GM19397 (cell line): ENCODE data around the gene NRAP.

ENCODE experiments used
- ATAC-seq: cut with Tn5 transposase; IDR thresholded peaks from one replicate; pipeline ENCODE4 v1.9.1; 2021; ENCODE audit warnings: mild to moderate bottlenecking, moderate library complexity; ENCODE audit not compliant: unreplicated experiment

The NRAP gene

DNA sequence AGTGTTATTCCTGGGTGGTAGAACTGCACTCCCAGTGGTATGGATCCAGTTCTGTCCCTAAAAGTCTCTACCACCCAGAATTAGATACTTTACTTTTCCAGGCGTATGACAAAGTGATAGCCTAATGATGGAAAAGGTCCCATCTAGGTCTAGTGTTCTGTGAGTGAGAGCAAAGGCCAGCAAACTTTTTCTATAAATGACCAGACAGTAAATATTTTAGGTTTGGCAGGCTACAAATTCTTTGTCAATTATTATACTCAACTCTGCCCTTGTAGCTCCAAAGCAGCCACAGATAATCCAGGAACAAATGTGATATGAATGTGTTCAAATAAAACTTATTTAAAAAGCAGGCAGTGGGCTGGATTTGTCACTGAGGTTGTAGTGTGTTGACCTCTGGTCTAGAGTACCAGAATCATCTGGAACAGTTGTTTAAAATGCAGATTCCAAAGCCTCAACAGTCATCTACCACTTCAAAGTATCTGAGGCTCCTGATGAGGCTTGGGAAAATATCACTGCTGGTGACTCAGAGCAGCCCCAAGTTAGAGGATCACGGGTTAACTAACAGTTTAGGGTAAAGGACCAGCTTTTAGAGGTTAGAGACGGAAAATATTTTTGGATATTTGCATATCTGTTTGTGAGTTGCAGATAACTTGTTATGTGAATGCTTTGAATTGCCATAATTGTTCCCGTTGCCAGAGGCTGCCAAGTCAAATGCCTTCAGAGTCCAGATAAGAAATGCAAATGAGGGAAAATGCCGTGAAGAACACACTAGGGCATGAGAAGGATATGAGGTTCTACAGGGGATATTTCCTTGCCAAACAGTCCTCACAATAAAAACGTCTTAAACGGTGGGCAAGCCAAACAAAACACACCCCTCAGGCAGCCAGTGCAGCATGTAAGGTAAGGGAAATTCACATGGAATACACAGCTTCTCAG, 19.4 kb downstream of the NRAP start:
- ATAC-seq: no peak

DNA sequence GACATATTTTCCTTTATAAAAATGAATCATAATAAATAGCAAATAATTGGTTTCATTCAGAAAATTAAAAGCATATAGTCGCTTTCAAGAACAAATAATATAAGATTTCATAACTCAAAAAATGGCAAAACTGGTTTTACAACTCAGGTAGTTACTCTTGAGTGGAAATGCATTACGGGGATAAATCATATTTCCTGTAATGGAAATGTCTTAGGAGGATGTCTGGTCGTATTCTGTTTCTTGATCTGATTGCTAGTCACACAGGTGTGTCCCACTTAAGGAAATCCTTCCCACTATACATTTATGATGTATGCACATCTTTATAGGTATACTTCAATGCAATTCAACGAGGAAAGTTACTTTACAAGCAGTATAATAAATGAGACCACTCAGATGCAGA, 20.7 kb downstream of the NRAP start:
- ATAC-seq: no peak

GRCh38 chr10:113641702-113642101, 22.1 kb downstream of the NRAP start:
- ATAC-seq: no peak

- ATAC-seq: no peak
Measured at GRCh38 chr10:113639966-113640365, 23.9 kb downstream of the NRAP start.

GRCh38 chr10:113631684-113632367, 32.0 kb downstream of the NRAP start:
- no peak for ATAC-seq

GRCh38 chr10:113630929-113631533, 32.8 kb downstream of the NRAP start:
- ATAC-seq: no peak

GRCh38 chr10:113628607-113629153, 35.2 kb downstream of the NRAP start:
- no peak for ATAC-seq

GRCh38 chr10:113627836-113628235, 36.0 kb downstream of the NRAP start:
- ATAC-seq: no peak

- no peak for ATAC-seq
Measured at GRCh38 chr10:113626809-113627355, 37.0 kb downstream of the NRAP start.

- ATAC-seq: no peak
Measured at GRCh38 chr10:113625461-113626186, 38.2 kb downstream of the NRAP start.

- no peak for ATAC-seq
Measured at GRCh38 chr10:113622831-113623230, 41.0 kb downstream of the NRAP start.

GRCh38 chr10:113621799-113622198, 42.0 kb downstream of the NRAP start:
- ATAC-seq: no peak

GRCh38 chr10:113620936-113621335, 42.9 kb downstream of the NRAP start:
- no peak for ATAC-seq

DNA sequence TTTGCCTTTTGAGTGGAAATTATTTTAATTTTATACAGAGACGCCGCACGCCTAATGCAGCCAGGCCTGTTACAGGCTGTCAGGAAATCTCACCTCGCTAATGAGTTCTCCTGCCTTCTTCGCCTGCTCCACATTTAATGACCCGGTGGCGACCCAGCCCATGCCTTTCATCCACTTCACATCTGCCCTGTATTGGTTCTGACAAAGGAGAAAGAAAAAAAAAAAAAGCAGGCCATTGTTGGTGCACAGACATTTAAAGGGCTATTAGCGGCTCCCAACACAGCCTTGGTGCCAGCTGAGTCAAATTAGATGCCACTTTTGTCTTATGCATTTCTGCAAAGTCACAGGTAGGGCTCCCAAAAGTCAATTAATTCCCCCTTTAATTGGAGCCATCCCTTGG, 43.3 kb downstream of the NRAP start:
- ATAC-seq: no peak

GRCh38 chr10:113619401-113619800, 44.4 kb downstream of the NRAP start:
- no peak for ATAC-seq

DNA sequence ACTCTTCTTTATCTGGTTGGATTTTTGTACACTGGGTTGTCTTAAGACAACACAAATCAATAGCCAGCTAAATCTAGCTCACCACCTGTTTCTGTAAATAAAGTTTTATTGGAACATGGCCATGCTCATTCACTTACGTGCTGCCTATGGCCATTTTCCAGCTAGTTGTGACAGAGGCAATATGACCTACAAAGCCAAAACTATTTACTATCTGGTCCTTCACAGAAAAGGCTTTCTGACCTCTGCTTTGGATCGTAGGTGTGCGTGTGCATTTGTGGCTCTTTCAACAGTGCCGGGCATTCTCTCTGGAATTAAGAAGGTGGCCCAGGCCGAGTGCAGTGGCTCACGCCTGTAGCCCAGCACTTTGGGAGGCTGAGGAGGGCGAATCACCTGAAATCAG, 45.5 kb downstream of the NRAP start:
- ATAC-seq: no peak

- no peak for ATAC-seq
Measured at GRCh38 chr10:113617086-113617485, 46.8 kb downstream of the NRAP start.

GRCh38 chr10:113616244-113617074, 47.4 kb downstream of the NRAP start:
- ATAC-seq: no peak

- ATAC-seq: no peak
Measured at GRCh38 chr10:113613977-113614690, 49.7 kb downstream of the NRAP start.
